Measurements from ENCODE around the gene TGFBR3. TPM values are rescaled to one million over a fixed set of nuclear protein-coding genes. Genes with fewer than 3 reads are reported as not detected.
A peak's percentile ranks its signal among the peaks of the same experiment; 100 is the strongest.
"Not testable (repeated sequence)": the region's sequence is repeated elsewhere in the genome, so short reads cannot be mapped to it uniquely, and the experiment has no call there.

The TGFBR3 gene
- total and polyA plus RNA-seq, 9 donors, result 92.4 to 442 (median 165) TPM

- TF ChIP-seq CTCF (IDR thresholded peaks at IDR 0.05) (no peak), POLR2A (IDR thresholded peaks at IDR 0.05) (no peak), EP300 (IDR thresholded peaks at IDR 0.05) (no peak)
- intact Hi-C loops (cut with DNase I), result no loop called here
- peak overlapping the region in 1 of 2 donors; percentile 32 for H3K27ac ChIP-seq
- no peaks in the 10 kb centered on the region for H3K9me3 ChIP-seq
- 46 to 61% (median 51%) methylated on average over 3 of the region's 3 CpGs for WGBS, 3 donors
- DNase-seq, result no peak
- H3K36me3 ChIP-seq, result no peaks in the 10 kb centered on the region
- no peak overlapping the region for H3K4me3 ChIP-seq
- no peaks in the 10 kb centered on the region for H3K27me3 ChIP-seq
- peaks cover 9% of the 10 kb centered on the region for H3K4me1 ChIP-seq (ENCODE audit: insufficient read depth)
Observed at GRCh38 chr1:91842056-91842455, 43.9 kb downstream of the TGFBR3 start.

- H3K4me1 ChIP-seq (ENCODE audit: insufficient read depth); DNase-seq; H3K27ac ChIP-seq; intact Hi-C loops (cut with DNase I); H3K9me3 ChIP-seq; H3K4me3 ChIP-seq; H3K27me3 ChIP-seq; H3K36me3 ChIP-seq: not testable (repeated sequence)
Observed at GRCh38 chr1:91840276-91840675, 45.7 kb downstream of the TGFBR3 start.

GRCh38 chr1:91836331-91837040 lies 49.5 kb downstream of the TGFBR3 start:
- Histone ChIP-seq H3K4me3 (no peak overlapping the region), H3K9me3 (no peaks in the 10 kb centered on the region), H3K36me3 (no peaks in the 10 kb centered on the region), H3K4me1 (ENCODE audit: insufficient read depth) (peaks cover 2% of the 10 kb centered on the region), H3K27me3 (no peaks in the 10 kb centered on the region), H3K27ac (no peak overlapping the region)
- no peak for DNase-seq
- 70 to 72% (median 70%) methylated on average over 8 of the region's 8 CpGs for WGBS, 3 donors
- TF ChIP-seq POLR2A (IDR thresholded peaks at IDR 0.05) (no peak), CTCF (IDR thresholded peaks at IDR 0.05) (no peak), EP300 (IDR thresholded peaks at IDR 0.05) (no peak)
- intact Hi-C loops (cut with DNase I), result no loop called here

- WGBS, 3 donors, result 89 to 97% (median 90%) methylated on average over 1 of the region's 1 CpG
- Histone ChIP-seq H3K27ac (no peak overlapping the region), H3K4me1 (ENCODE audit: insufficient read depth) (peaks cover 10% of the 10 kb centered on the region), H3K36me3 (no peaks in the 10 kb centered on the region), H3K27me3 (no peaks in the 10 kb centered on the region), H3K9me3 (no peaks in the 10 kb centered on the region), H3K4me3 (no peak overlapping the region)
- intact Hi-C loops (cut with DNase I), result no loop called here
- TF ChIP-seq POLR2A (IDR thresholded peaks at IDR 0.05), result no peak
- TF ChIP-seq CTCF (IDR thresholded peaks at IDR 0.05), result no peak
- TF ChIP-seq EP300 (IDR thresholded peaks at IDR 0.05), result no peak
- no peak for DNase-seq
Observed at GRCh38 chr1:91835087-91835521, 50.8 kb downstream of the TGFBR3 start.

- H3K27ac ChIP-seq; H3K9me3 ChIP-seq; H3K4me3 ChIP-seq; intact Hi-C loops (cut with DNase I); H3K36me3 ChIP-seq; DNase-seq; H3K27me3 ChIP-seq: not testable (repeated sequence)
- peaks cover 13% of the 10 kb centered on the region for H3K4me1 ChIP-seq (ENCODE audit: insufficient read depth)
- 94 to 96% (median 95%) methylated on average over 7 of the region's 7 CpGs for WGBS, 3 donors
Observed at GRCh38 chr1:91834549-91834948, 51.4 kb downstream of the TGFBR3 start.
